Measurements from ENCODE around the gene GAL3ST2.

DNA sequence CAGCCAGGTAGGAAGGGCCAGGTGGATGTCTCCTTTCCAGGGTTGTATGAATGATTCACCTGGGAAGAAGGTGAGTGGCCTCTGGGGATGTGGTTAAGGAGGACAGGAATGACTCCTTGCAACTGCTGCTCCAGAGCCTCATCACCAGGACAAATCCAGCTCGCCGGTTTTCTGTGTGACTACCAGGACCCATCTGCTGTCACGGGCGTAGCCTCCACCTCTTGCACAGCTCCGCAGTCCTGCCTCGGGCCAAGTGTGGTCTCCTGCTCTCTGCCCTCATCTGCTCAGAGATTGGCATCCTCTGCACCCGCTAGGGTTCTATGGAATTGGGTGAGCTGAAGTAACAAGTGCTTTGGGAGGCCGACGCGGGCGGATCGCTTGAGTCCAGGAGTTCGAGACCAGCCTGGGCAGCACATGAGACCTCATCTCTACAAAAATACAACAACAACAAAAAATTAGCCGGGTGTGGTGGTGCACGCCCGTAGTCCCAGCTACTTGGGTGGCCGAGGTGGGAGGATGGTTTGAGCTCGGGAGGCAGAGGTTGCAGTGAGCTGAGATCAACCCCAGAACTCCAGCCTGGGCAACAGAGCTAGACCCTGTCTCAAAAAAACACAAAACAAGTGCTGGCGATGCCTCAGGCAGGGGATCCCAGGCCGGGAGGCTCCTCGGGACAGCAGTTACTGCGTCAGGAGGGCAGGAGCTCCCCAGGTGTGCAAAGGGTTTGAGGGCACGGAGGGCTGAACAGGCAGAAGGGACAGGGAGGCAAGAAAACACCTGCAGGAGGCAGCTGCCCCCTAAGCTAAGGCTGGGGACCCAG is 43.0 kb upstream of the GAL3ST2 start:
- TF ChIP-seq, protein P1, sequence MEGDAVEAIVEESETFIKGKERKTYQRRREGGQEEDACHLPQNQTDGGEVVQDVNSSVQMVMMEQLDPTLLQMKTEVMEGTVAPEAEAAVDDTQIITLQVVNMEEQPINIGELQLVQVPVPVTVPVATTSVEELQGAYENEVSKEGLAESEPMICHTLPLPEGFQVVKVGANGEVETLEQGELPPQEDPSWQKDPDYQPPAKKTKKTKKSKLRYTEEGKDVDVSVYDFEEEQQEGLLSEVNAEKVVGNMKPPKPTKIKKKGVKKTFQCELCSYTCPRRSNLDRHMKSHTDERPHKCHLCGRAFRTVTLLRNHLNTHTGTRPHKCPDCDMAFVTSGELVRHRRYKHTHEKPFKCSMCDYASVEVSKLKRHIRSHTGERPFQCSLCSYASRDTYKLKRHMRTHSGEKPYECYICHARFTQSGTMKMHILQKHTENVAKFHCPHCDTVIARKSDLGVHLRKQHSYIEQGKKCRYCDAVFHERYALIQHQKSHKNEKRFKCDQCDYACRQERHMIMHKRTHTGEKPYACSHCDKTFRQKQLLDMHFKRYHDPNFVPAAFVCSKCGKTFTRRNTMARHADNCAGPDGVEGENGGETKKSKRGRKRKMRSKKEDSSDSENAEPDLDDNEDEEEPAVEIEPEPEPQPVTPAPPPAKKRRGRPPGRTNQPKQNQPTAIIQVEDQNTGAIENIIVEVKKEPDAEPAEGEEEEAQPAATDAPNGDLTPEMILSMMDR (IDR thresholded peaks at IDR 0.05) = no peak
- TF ChIP-seq POLR2A (IDR thresholded peaks at IDR 0.05) = no peak

All from adrenal gland (tissue), 5 donors.